D341Med (cell line): ENCODE results near the gene ARHGAP28.

Experiments used
- DNase-seq: peaks from one replicate; pipeline ENCODE4 v3.0.0; 2012; ENCODE audit warnings: low spot score

Gene ARHGAP28, protein sequence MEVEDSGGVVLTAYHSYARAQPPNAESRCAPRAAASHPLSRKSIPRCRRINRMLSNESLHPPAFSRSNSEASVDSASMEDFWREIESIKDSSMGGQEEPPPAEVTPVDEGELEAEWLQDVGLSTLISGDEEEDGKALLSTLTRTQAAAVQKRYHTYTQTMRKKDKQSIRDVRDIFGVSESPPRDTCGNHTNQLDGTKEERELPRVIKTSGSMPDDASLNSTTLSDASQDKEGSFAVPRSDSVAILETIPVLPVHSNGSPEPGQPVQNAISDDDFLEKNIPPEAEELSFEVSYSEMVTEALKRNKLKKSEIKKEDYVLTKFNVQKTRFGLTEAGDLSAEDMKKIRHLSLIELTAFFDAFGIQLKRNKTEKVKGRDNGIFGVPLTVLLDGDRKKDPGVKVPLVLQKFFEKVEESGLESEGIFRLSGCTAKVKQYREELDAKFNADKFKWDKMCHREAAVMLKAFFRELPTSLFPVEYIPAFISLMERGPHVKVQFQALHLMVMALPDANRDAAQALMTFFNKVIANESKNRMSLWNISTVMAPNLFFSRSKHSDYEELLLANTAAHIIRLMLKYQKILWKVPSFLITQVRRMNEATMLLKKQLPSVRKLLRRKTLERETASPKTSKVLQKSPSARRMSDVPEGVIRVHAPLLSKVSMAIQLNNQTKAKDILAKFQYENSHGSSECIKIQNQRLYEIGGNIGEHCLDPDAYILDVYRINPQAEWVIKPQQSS

GRCh38 chr18:6729247-6730091 is at the start of gene ARHGAP28:
ARHGAP28 (plus strand) TSS chr18:6729716; CDS start chr18:6729822, 106 bp downstream.
- DNase-seq, result peak; percentile 98

- no peak for DNase-seq
Observed at GRCh38 chr18:6681331-6681875, 48.1 kb upstream of the ARHGAP28 start.

GRCh38 chr18:6682437-6683111 is 46.9 kb upstream of the ARHGAP28 start:
- DNase-seq, result no peak

DNA sequence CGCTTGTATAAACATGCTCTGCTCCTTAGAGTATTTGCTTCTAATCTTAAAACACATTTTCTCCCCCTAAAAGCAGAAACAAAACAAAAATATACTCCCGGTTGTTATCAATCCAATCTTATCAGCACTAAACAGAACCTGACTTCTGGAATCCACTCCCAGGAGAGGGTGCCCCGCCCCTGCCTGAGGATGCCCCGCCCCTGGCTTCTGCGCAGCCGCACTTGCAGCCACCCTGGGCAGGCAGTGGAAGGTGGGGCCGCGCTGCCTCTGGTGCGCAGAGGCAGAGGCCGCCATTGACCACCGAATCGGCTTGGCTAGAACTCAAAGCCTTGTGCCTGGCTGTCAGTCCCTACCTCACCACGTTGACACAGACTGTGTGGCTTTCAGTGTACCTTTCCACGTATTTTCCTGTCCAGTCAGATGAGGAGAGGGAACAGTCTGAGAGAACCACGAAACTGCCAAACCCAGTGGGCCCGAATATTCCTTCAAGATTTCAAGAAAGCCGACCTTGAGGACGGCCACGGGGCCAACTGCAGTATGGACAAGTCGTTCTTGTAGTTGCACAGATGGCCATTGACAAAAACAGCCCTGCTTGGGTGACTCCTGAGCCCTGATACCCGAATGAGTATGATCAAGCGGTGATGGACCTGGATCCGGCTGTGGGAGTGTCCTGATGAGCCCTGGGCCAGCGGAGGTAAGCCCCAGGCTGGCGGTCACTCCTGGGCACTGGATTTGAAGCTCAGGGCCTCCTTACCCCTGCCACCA is 46.2 kb upstream of the ARHGAP28 start:
- DNase-seq, result no peak

GRCh38 chr18:6687676-6688075 is 41.8 kb upstream of the ARHGAP28 start:
- DNase-seq, result no peak

GRCh38 chr18:6708890-6709289 is 20.6 kb upstream of the ARHGAP28 start:
- DNase-seq, result no peak

DNA sequence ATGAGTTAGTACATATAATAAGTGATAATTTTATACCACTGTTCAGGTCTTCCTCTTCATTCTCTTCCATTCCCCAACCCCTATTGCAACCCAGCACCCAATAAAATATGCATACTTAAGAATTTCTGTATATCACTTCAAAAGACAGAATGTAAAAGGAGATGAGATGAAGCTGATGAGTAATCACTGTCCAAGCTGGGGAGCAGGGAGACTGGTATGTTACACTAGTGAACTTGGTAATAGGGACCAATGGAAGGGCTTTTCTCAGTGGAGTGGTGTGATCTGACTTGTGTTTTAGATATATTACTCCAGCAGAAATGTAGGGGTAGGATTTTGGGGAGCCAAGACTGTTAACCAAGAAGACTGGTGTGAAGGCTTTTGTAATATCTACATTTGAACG is 18.0 kb upstream of the ARHGAP28 start:
- DNase-seq, result no peak

DNA sequence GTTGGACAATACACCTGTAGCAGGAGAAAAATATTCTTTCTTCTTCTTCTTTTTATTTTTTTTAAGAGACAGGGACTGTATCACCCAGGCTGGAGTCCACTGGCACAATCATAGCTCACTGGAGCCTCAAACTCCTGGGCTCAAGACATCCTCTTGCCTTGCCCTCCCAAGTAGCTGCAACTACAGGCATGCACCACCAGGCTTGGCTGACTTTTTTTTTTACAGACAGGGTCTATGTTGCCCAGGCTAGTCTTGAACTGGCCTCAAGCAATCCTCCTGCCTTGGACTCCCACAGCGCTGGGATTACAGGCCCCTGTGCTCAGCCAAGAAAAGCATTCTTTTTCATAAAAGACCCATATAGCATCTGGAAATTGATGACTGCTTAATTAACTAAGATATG is 17.1 kb upstream of the ARHGAP28 start:
- no peak for DNase-seq

- DNase-seq, result no peak
Observed at GRCh38 chr18:6714010-6714409, 15.5 kb upstream of the ARHGAP28 start.

GRCh38 chr18:6718267-6718666 is 11.2 kb upstream of the ARHGAP28 start:
- DNase-seq, result no peak

- DNase-seq, result no peak
Observed at GRCh38 chr18:6719098-6719846, 10.2 kb upstream of the ARHGAP28 start.

DNA sequence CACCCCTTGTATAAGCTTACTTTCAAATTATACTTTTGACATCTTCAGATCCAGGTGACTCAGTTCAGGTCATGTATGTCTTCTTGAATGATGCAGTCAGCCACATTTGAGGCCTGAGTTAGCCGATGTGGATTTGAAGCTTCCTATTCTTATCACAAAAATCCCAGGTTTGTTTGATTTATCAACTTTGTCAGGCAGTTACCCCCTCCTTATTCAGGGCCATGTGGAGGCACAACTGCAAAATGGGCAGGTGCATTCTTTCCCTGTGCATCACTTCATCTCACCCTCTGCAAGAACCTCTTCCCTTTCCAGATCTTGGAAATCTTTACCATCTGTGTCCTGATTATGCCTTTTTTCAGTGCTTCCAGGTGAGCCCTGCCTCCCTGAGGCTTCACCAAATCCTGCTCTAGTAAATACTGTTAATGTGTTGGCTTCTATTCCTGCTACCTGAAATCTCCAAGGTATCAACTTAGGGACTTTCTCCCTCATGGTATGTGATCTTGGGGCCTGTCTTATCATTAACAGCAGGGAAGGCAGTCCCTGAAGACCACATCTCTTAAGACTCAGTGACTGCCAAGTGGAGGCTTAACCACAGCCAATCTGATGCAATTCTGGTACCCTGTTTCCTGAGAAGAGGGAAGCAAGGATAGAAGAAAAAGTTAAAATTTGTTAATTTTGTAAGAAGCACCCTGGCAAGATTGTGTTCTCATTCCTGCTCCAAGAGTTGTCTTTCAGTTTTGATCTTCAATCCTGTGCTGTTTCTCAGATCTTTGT is 9.4 kb upstream of the ARHGAP28 start:
- no peak for DNase-seq

DNA sequence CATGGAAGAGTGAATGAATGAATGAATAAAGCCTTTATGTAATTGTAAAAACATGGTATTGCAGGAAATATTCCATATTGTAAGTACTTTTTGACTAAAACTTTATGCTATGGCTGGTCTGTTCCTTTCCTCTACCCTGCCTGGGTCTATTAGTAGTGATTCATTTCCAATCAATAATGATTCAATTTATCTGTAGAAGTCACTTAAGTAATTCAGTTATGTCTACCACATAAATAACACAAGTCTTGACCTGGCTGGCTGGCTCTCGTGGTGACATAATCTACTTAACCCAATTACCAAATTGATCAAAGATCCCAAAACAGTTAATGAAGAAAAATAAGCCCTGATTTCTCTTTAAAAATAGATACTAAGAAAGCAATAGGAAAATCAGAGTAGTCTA is 7.8 kb upstream of the ARHGAP28 start:
- no peak for DNase-seq

GRCh38 chr18:6722690-6723089 is 6.8 kb upstream of the ARHGAP28 start:
- no peak for DNase-seq

- no peak for DNase-seq
Observed at GRCh38 chr18:6724331-6724730, 5.2 kb upstream of the ARHGAP28 start.

DNA sequence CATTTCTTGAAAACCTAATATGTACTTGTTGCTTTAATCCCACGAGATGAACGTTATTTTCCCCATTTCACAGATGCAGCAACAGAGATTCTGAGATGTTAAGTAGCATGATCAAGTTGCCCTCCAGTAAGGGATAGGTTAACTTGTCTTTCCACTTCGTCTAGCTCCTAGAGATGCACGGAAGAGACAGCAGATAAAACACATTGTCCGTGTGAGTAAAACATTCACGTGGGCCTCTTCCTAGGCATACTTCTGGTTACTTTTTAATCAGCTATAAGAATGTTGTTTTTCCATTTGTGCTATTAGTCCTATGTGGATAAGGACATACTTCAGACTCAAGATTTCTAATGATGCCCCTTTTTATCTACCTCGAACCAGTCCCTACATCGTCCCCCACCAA is 1.2 kb upstream of the ARHGAP28 start:
- DNase-seq, result no peak

DNA sequence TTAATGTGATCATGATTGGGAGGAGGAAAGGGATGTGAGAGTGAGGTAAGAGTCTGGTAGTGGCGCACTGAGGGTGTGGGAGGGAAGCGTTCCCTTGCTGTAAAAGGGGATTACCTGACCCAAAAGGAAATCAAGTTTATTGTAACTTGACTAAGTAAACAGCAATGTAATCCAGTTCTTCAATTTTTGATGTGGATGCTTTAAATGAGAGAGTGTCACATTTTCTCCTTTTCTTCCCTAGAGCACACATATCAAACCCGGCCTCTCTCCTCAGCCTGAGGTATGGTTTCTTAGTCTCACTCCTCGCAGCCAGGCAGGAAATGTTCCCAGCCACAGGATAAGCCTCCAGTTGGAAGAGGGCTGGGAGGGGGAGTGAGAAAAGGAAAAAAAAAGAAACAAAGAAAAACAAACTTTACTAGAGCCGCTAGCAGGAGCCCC is 688 bp upstream of the ARHGAP28 start:
- no peak for DNase-seq

- no peak for DNase-seq
Observed at GRCh38 chr18:6730416-6731221, 1.1 kb downstream of the ARHGAP28 start.
